PC-3 (cell line): Measurements from ENCODE around the gene MPIG6B. TPM values are rescaled to one million over a fixed set of nuclear protein-coding genes. Genes with fewer than 3 reads are reported as not detected.

ENCODE experiments used
- ATAC-seq: fragments of 200-7000 bp; cut with Tn5 transposase; 2 replicates; pipeline ENCODE4 v1.9.1; 2020; ENCODE audit warnings: mild to moderate bottlenecking, moderate library complexity
- BruUV-seq: library from RNA; stranded (reverse); fragments of 400-500 nt; replicated peaks from 2 replicates; lab custom pipeline; 2021; lab: Mats Ljungman, UMichigan
- CTCF ChIA-PET: fragments of 300-600 bp; sonication (Branson Sonifier 250); formaldehyde crosslinking; loops from one replicate; lab custom pipeline; 2022; ENCODE audit warnings: antibody characterized with exemption; lab: Charles Lee
- POLR2A ChIA-PET: fragments of 300-600 bp; sonication (Branson Sonifier 250); formaldehyde crosslinking; loops from one replicate; lab custom pipeline; 2022; ENCODE audit warnings: antibody characterized with exemption; ENCODE audit not compliant: unreplicated experiment; lab: Charles Lee
- DNase-seq: peaks from one replicate; pipeline ENCODE4 v3.0.0-alpha.2; 2015
- H2AFZ ChIP-seq: fragments of 300-600 bp; sonication (generic); 2 replicates; pipeline ENCODE4 v1.6.0; 2016; ENCODE audit warnings: antibody characterized with exemption, low read length
- H3F3A ChIP-seq: fragments of 300-600 bp; sonication (generic); one replicate; pipeline ENCODE4 v1.6.0; 2017; ENCODE audit warnings: antibody characterized with exemption, low read length, control low read depth, mild to moderate bottlenecking; ENCODE audit not compliant: unreplicated experiment
- H3K27ac ChIP-seq: fragments of 300-600 bp; sonication (generic); 2 replicates; pipeline ENCODE4 v1.5.1; 2016; ENCODE audit warnings: mild to moderate bottlenecking, low read length
- H3K27me3 ChIP-seq: fragments of 300-600 bp; sonication (generic); 2 replicates; pipeline ENCODE4 v1.6.1; 2016; ENCODE audit warnings: low read length, mixed read lengths
- H3K36me3 ChIP-seq: fragments of 300-600 bp; sonication (generic); 2 replicates; pipeline ENCODE4 v1.6.1; 2016; ENCODE audit warnings: low read depth, mixed run types, low read length, mixed read lengths
- H3K4me1 ChIP-seq: fragments of 300-600 bp; sonication (generic); 2 replicates; pipeline ENCODE4 v1.5.1; 2016; ENCODE audit warnings: low read length; ENCODE audit not compliant: insufficient read depth
- H3K4me2 ChIP-seq: fragments of 300-600 bp; sonication (generic); 2 replicates; pipeline ENCODE4 v1.6.0; 2016; ENCODE audit warnings: low read length
- H3K4me3 ChIP-seq: fragments of 300-600 bp; sonication (generic); 2 replicates; pipeline ENCODE4 v1.5.1; 2016; ENCODE audit warnings: mild to moderate bottlenecking, low read length, mixed read lengths
- H3K79me2 ChIP-seq: fragments of 300-600 bp; sonication (generic); 2 replicates; pipeline ENCODE4 v1.6.1; 2017; ENCODE audit warnings: low read length, mixed read lengths
- H3K9ac ChIP-seq: fragments of 300-600 bp; sonication (generic); 2 replicates; pipeline ENCODE4 v1.6.0; 2016; ENCODE audit warnings: mild to moderate bottlenecking, low read length
- H3K9me2 ChIP-seq: fragments of 300-600 bp; sonication (generic); replicated peaks from 2 replicates; pipeline ENCODE4 v1.6.1; 2016; ENCODE audit warnings: mixed run types, low read length, mixed read lengths
- H3K9me3 ChIP-seq: fragments of 300-600 bp; sonication (generic); 2 replicates; pipeline ENCODE4 v1.6.1; 2016; ENCODE audit warnings: low read length, mixed read lengths
- H4K20me1 ChIP-seq: fragments of 300-600 bp; sonication (generic); 2 replicates; pipeline ENCODE4 v1.6.1; 2016; ENCODE audit warnings: low read length, mixed read lengths
- CTCF ChIP-seq: fragments of 300-600 bp; sonication (generic); conservative IDR thresholded peaks from 2 replicates; pipeline ENCODE4 v1.5.1; 2017; ENCODE audit warnings: antibody characterized with exemption, low read depth, mild to moderate bottlenecking, low read length
- EZH2 ChIP-seq: fragments of 300-600 bp; sonication (generic); IDR thresholded peaks from one replicate; pipeline ENCODE4 v1.6.1; 2017; ENCODE audit warnings: antibody characterized with exemption, mild to moderate bottlenecking, low read length; ENCODE audit not compliant: unreplicated experiment
- EZH2phosphoT487 ChIP-seq: fragments of 300-600 bp; sonication (generic); IDR thresholded peaks from 2 replicates; pipeline ENCODE4 v1.6.1; 2018; ENCODE audit warnings: mild to moderate bottlenecking, antibody characterized with exemption, low read length, borderline replicate concordance
- intact Hi-C: fragments of 100-400 bp; cut with micrococcal nuclease; formaldehyde crosslinking; loops from 2 replicates; pipeline ENCODE4 v1.9.0; 2023
- total RNA-seq: library from RNA; depleted of rRNA; stranded (reverse); fragments of >200 nt; gene quantifications from 2 replicates; pipeline ENCODE4 v1.2.3, GENCODE V29; 2014

MPIG6B gene
- total RNA-seq, 1 experiment from 2014 or later: not detected

DNA sequence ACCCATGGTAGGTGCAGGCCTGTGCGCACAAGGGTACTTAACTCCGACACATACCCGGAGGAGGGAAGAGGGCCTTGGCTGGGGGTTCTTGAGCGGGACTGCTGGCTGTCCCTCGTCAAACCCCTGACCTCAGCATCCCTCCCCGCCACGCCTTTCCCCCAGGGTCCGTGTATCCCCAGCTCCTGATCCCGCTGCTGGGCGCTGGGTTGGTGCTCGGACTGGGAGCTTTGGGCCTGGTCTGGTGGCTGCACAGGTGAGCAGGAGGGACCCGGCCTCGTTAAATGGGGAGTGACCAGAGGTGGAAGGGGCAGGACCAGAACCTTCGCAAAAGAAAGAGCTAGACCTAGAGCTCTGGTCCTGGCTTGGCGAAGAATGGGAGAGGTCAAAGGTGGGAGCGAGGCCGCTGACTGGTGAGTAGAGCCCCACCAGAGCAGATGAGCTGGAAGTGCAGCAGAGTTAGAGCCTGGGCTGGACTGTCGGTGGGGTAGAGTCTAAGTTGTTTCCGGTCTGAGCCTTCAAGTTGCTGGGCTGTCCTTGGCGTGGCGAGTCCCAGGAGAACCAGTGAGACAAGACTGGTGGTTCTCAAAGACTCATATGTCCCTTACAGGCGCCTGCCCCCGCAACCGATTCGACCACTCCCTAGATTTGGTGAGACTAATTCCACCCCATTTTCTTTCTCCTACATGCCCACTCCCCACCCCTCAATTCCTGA lies 963 bp downstream of the MPIG6B start:
- Histone ChIP-seq H2AFZ (no peak overlapping the region), H4K20me1 (no peaks in the 10 kb centered on the region), H3K4me1 (peaks cover 10% of the 10 kb centered on the region), H3K9me2 (no peaks in the 10 kb centered on the region), H3K27ac (no peak overlapping the region), H3K27me3 (no peaks in the 10 kb centered on the region), H3K36me3 (no peaks in the 10 kb centered on the region), H3K9me3 (no peaks in the 10 kb centered on the region), H3K79me2 (no peaks in the 10 kb centered on the region), H3K4me3 (no peak overlapping the region), H3K9ac (no peak overlapping the region), H3K4me2 (no peak overlapping the region), H3F3A (no peaks in the 10 kb centered on the region)
- ChIA-PET CTCF (no interaction called here), POLR2A (no interaction called here)
- no TSS peak for BruUV-seq
- DNase-seq (no peak), ATAC-seq (no peak)
- intact Hi-C loops: no loop called here
- no peak for TF ChIP-seq CTCF
- no peak for TF ChIP-seq EZH2
- TF ChIP-seq EZH2phosphoT487: no peak

- no peaks in the 10 kb centered on the region for H3K79me2 ChIP-seq
- DNase-seq (no peak), ATAC-seq (no peak)
- intact Hi-C loops: no loop called here
- no peak overlapping the region for H3K4me2 ChIP-seq
- ChIA-PET CTCF (no interaction called here), POLR2A (interaction anchor here (0.7 kb wide), 1 partner anchor 24 kb away, joined by 21 read pairs; no protein-coding TSS in a partner anchor)
- H3K27me3 ChIP-seq: no peaks in the 10 kb centered on the region
- no peaks in the 10 kb centered on the region for H3K4me1 ChIP-seq
- H3F3A ChIP-seq: no peaks in the 10 kb centered on the region
- no peak overlapping the region for H3K9ac ChIP-seq
- H3K9me2 ChIP-seq: no peaks in the 10 kb centered on the region
- H3K27ac ChIP-seq: no peak overlapping the region
- H3K36me3 ChIP-seq: peaks cover 1% of the 10 kb centered on the region; the same call in 1 of the 2 replicates
- no peaks in the 10 kb centered on the region for H4K20me1 ChIP-seq
- TF ChIP-seq EZH2 (no peak), EZH2phosphoT487 (no peak), CTCF (no peak)
- no peak overlapping the region for H2AFZ ChIP-seq
- BruUV-seq: no TSS peak
- H3K9me3 ChIP-seq: no peaks in the 10 kb centered on the region
- H3K4me3 ChIP-seq: no peak overlapping the region
These were observed 2.6 kb downstream of the MPIG6B start for GRCh38 chr6:31725502-31726350.
